ENCODE measurements around the gene FANCD2OS. TPM values are rescaled to one million over a fixed set of nuclear protein-coding genes. Genes with fewer than 3 reads are reported as not detected.

The FANCD2OS gene, protein sequence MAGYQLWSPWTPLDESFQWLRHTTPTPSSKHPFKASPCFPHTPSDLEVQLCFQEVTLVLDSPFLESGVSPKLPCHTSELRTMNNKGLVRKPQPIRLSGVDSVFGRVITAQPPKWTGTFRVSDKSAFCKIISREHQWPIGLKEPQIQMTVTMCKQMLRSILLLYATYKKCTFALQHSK
- total RNA-seq, result not detected
- long read RNA-seq, result 0 reads

DNA sequence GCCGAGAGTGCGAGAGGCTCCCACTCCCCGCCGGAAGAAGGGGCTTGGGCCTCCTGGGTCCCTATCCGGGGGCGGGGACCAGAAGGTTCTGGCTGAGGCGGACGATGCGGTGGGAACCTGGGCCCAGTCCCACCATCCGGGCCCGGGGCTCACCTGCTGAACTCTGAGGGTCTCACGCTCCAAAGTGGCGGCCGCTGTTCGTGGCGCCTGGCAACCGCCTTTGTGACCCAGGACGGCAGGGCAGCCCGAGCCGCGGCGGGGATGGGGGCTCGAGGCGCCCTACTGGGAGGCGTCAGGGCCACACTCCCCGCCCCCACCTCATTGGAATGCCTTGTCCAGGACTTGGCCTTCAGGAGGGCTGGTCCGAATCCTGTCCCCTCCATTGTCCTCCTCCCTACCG lies at the start of gene FANCD2OS:
FANCD2OS (minus strand) TSS at position 165 of the 400 bp plus-strand sequence. CDS start 3,481 bp downstream, outside the sequence.
- TF ChIP-seq, protein P1, sequence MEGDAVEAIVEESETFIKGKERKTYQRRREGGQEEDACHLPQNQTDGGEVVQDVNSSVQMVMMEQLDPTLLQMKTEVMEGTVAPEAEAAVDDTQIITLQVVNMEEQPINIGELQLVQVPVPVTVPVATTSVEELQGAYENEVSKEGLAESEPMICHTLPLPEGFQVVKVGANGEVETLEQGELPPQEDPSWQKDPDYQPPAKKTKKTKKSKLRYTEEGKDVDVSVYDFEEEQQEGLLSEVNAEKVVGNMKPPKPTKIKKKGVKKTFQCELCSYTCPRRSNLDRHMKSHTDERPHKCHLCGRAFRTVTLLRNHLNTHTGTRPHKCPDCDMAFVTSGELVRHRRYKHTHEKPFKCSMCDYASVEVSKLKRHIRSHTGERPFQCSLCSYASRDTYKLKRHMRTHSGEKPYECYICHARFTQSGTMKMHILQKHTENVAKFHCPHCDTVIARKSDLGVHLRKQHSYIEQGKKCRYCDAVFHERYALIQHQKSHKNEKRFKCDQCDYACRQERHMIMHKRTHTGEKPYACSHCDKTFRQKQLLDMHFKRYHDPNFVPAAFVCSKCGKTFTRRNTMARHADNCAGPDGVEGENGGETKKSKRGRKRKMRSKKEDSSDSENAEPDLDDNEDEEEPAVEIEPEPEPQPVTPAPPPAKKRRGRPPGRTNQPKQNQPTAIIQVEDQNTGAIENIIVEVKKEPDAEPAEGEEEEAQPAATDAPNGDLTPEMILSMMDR (IDR thresholded peaks at IDR 0.05), result no peak
- TF ChIP-seq POLR2A (IDR thresholded peaks at IDR 0.05), result no peak
- Histone ChIP-seq H3K27me3 (no peaks in the 10 kb centered on the region), H3K4me1 (no peaks in the 10 kb centered on the region), H3K9me3 (no peaks in the 10 kb centered on the region), H3K27ac (no peak within 1 kb of the TSS), H3K4me3 (no peak within 1 kb of the TSS), H3K36me3 (no peaks in the 10 kb centered on the region)
- intact Hi-C loops (cut with DNase I), result no loop called here
- WGBS (ENCODE audit: insufficient coverage, low coverage, low lambda C conversion rate, missing lambda C conversion rate), result 33% methylated on average over 1 of the region's 28 CpGs
- DNase-seq (no peak), ATAC-seq (peak in 1 of 4 donors; percentile 25)

DNA sequence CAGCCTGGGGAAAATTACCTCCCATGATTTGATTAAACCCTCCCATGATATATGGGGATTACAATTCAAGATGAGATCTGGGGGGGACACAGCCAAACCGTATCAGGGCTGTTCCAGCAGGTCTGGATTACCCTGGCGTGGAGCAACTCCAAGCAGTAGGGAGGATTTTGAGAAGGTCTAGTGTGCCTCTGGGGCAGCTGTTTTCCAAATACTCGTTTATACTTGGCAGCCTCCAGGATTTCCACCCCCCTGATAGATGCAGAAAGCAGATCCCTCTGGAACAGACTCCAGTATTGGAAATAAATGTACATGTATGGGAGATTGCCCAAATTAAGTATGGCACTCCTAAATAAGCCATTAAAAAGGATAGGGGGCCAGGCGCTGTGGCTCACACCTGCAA lies 49.0 kb upstream of the FANCD2OS start:
- Histone ChIP-seq H3K4me3 (no peak overlapping the region), H3K27me3 (no peaks in the 10 kb centered on the region), H3K27ac (no peak overlapping the region), H3K36me3 (peaks cover 0 to 8% (median 3%) of the 10 kb centered on the region in 4 donors), H3K9me3 (no peaks in the 10 kb centered on the region), H3K4me1 (no peaks in the 10 kb centered on the region)
- DNase-seq, result no peak
- intact Hi-C loops (cut with DNase I), result no loop called here
- TF ChIP-seq, protein P1 (IDR thresholded peaks at IDR 0.05), result no peak
- TF ChIP-seq POLR2A (IDR thresholded peaks at IDR 0.05), result no peak
- no peak for ATAC-seq
- 81% methylated on average over 3 of the region's 4 CpGs for WGBS (ENCODE audit: insufficient coverage, low coverage, low lambda C conversion rate, missing lambda C conversion rate)

DNA sequence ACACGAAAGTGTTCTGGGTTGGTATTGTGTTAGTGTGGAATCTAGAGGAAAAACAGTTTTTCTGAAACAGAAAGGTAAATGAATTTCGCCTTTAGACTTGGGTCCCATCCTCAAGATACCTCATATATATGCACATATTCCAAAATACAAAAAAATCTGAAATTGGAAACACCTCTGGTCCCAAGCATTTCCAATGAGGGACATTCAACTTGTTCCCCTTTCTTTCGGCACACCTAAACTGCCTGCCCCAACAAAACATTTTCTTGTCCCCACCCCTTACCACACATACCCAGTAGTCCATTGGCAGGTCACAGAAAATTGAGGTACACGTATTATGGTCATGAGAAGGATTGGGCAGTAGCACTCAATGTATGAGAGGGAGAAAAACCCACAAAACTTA lies 47.6 kb upstream of the FANCD2OS start:
- intact Hi-C loops (cut with DNase I), result no loop called here
- WGBS (ENCODE audit: insufficient coverage, low coverage, low lambda C conversion rate, missing lambda C conversion rate), result 87% methylated on average over 4 of the region's 4 CpGs

DNA sequence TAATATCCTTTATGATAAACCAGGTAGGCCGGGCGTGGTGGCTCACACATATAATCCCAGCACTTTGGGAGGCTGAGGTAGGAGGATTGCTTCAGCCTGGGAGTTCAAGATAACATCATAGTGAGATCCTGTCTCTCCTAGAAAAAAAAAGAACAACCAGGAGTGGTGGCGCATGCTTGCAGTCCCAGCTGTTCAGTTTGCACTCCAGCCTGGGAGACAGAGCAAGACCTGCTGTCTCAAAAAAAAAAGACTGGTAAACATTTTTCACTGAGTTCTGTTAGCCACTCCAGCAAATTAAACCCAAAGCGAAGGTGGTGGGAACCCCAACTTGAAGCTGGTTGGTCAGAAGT lies 47.0 kb upstream of the FANCD2OS start:
- Histone ChIP-seq H3K9me3 (no peaks in the 10 kb centered on the region), H3K27me3 (no peaks in the 10 kb centered on the region), H3K4me3 (no peak overlapping the region), H3K36me3 (peaks cover 0 to 25% (median 13%) of the 10 kb centered on the region in 4 donors), H3K27ac (no peak overlapping the region), H3K4me1 (no peaks in the 10 kb centered on the region)
- TF ChIP-seq POLR2A (IDR thresholded peaks at IDR 0.05), result no peak
- TF ChIP-seq, protein P1 (IDR thresholded peaks at IDR 0.05), result no peak
- DNase-seq, result no peak
- WGBS (ENCODE audit: insufficient coverage, low coverage, low lambda C conversion rate, missing lambda C conversion rate), result 94% methylated on average over 4 of the region's 4 CpGs
- ATAC-seq, result no peak
- intact Hi-C loops (cut with DNase I), result no loop called here

More for the DNA sequence above, 47.6 kb upstream of the FANCD2OS start:
- H3K27me3 ChIP-seq, result no peaks in the 10 kb centered on the region
- DNase-seq, result no peak
- H3K9me3 ChIP-seq, result no peaks in the 10 kb centered on the region
- H3K36me3 ChIP-seq, result peaks cover 0 to 19% (median 9%) of the 10 kb centered on the region in 4 donors
- no peak overlapping the region for H3K4me3 ChIP-seq
- no peak for ATAC-seq
- H3K4me1 ChIP-seq, result no peaks in the 10 kb centered on the region
- H3K27ac ChIP-seq, result no peak overlapping the region
- TF ChIP-seq, protein P1 (IDR thresholded peaks at IDR 0.05), result no peak
- TF ChIP-seq POLR2A (IDR thresholded peaks at IDR 0.05), result no peak

All from right lobe of liver (tissue), 6 donors.